COLO668 (cell line): ENCODE measurements around the gene PRDM12.

Source experiments
- DNase-seq: peaks from one replicate; lab custom pipeline; 2025; ENCODE audit not compliant: unreplicated experiment; lab: John Stamatoyannopoulos, UW

Gene PRDM12

GRCh38 chr9:130635721-130636647, 28.4 kb upstream of the PRDM12 start:
- no peak for DNase-seq

- no peak for DNase-seq
These were observed 27.8 kb upstream of the PRDM12 start for GRCh38 chr9:130636648-130637020.

- no peak for DNase-seq
These were observed 25.9 kb upstream of the PRDM12 start for GRCh38 chr9:130638284-130639123.

- no peak for DNase-seq
These were observed 25.1 kb upstream of the PRDM12 start for GRCh38 chr9:130639124-130639765.

GRCh38 chr9:130639866-130640555, 24.4 kb upstream of the PRDM12 start:
- DNase-seq: no peak

GRCh38 chr9:130640681-130641080, 23.7 kb upstream of the PRDM12 start:
- no peak for DNase-seq

- DNase-seq: no peak
These were observed 21.5 kb upstream of the PRDM12 start for GRCh38 chr9:130642926-130643325.

GRCh38 chr9:130651221-130651620, 13.2 kb upstream of the PRDM12 start:
- no peak for DNase-seq

- DNase-seq: no peak
These were observed 12.6 kb upstream of the PRDM12 start for GRCh38 chr9:130651752-130652151.

GRCh38 chr9:130654879-130655278, 9.5 kb upstream of the PRDM12 start:
- no peak for DNase-seq

- DNase-seq: no peak
These were observed 5.3 kb upstream of the PRDM12 start for GRCh38 chr9:130658893-130659698.

GRCh38 chr9:130659699-130660248, 4.6 kb upstream of the PRDM12 start:
- DNase-seq: no peak

GRCh38 chr9:130660326-130660682, 4.1 kb upstream of the PRDM12 start:
- DNase-seq: no peak

- no peak for DNase-seq
These were observed 3.5 kb upstream of the PRDM12 start for GRCh38 chr9:130660683-130661450.

GRCh38 chr9:130661451-130662098, 2.8 kb upstream of the PRDM12 start:
- no peak for DNase-seq

GRCh38 chr9:130662099-130662969, 2.1 kb upstream of the PRDM12 start:
- DNase-seq: no peak

- DNase-seq: no peak
These were observed 1.5 kb upstream of the PRDM12 start for GRCh38 chr9:130662970-130663257.
